GM12878 (cell line): ENCODE data around the gene ANKIB1.

Source experiments
- CREB1 ChIP-seq: IDR thresholded peaks from 2 replicates; pipeline ENCODE4 v1.6.1; 2012; ENCODE audit warnings: low read depth, mild to moderate bottlenecking, inconsistent platforms
- EGR1 ChIP-seq, 2 experiments: IDR thresholded peaks; 1 replicate in 1 of 2; 2 replicates in 1 of 2; pipeline ENCODE4 v1.6.1; 2011 to 2012; ENCODE audit warnings: low read depth in 2 of 2, low read length in 2 of 2, borderline replicate concordance in 1 of 2, mild to moderate bottlenecking in 1 of 2, moderate library complexity in 1 of 2
- FOS ChIP-seq: IDR thresholded peaks from 3 replicates; pipeline ENCODE4 v1.6.1; 2011; ENCODE audit warnings: borderline replicate concordance; ENCODE audit not compliant: insufficient read length; ENCODE audit errors: extremely low read depth
- MEF2B ChIP-seq: fragments of 450-650 bp; IDR thresholded peaks from 2 replicates; pipeline ENCODE4 v1.6.1; 2018; ENCODE audit warnings: mild to moderate bottlenecking, moderate library complexity; ENCODE audit not compliant: partially characterized antibody, poor library complexity, severe bottlenecking
- NFIC ChIP-seq: IDR thresholded peaks from 2 replicates; pipeline ENCODE4 v1.6.1; 2012; ENCODE audit warnings: low read depth, mild to moderate bottlenecking, inconsistent platforms, low read length, moderate library complexity
- POLR2A ChIP-seq: IDR thresholded peaks from 2 replicates; pipeline ENCODE4 v1.6.1; 2011; ENCODE audit warnings: low read depth, mild to moderate bottlenecking, low read length
- ZBED1 ChIP-seq: IDR thresholded peaks from 2 replicates; pipeline ENCODE4 v1.6.1; 2016; ENCODE audit warnings: borderline replicate concordance
- TF ChIP-seq, protein P1 (sequence below), 3 experiments: IDR thresholded peaks in 2 of 3; conservative IDR thresholded peaks in 1 of 3; 2 replicates each; pipeline ENCODE4 v1.5.1; 2011; ENCODE audit warnings: low read depth in 3 of 3, low read length in 3 of 3, mild to moderate bottlenecking in 3 of 3, control low read depth in 2 of 3, moderate library complexity in 2 of 3, inconsistent platforms in 1 of 3, mixed read lengths in 1 of 3; ENCODE audit not compliant: control insufficient read depth in 2 of 3, insufficient read depth in 1 of 3; ENCODE audit errors: extremely low read depth in 1 of 3
- TF ChIP-seq, protein P2 (sequence below): fragments of 450-650 bp; IDR thresholded peaks from 2 replicates; pipeline ENCODE4 v1.6.1; 2017; ENCODE audit warnings: mild to moderate bottlenecking, moderate library complexity
- TF ChIP-seq, protein P3 (sequence below): IDR thresholded peaks from 2 replicates; pipeline ENCODE4 v1.6.1; 2011; ENCODE audit warnings: low read depth, low read length, improper control_type of control experiment, borderline replicate concordance
- TF ChIP-seq, protein P4 (sequence below): IDR thresholded peaks from 2 replicates; pipeline ENCODE4 v1.6.1; 2012; ENCODE audit warnings: mild to moderate bottlenecking, low read depth, low read length

DNA sequence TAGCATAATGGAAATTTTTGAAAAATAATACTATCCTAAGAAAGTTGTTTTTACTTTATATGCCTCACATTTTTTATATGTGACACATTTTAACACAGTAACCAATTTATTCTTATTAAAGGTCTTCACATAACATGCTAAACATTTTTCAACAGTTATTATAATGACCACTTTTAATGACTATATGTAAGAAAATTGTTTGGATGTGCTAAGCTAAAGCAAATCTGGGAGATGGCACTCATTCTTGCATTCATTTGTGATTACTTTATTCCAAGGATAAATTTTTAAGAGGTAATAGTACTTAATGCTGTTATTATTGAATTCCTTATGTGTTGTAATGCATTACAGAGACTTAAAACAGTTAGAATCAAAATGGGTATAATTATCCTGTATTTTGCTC, 88.1 kb downstream of the ANKIB1 start:
- TF ChIP-seq EGR1 (IDR thresholded peaks at IDR 0.05; ENCODE audit: borderline replicate concordance in 1 of 2, low read depth in 2 of 2, low read length in 2 of 2) (no peak), CREB1 (no peak), POLR2A (no peak), NFIC (no peak), ZBED1 (no peak), MEF2B (no peak), FOS (no peak)
- TF ChIP-seq, protein P1, sequence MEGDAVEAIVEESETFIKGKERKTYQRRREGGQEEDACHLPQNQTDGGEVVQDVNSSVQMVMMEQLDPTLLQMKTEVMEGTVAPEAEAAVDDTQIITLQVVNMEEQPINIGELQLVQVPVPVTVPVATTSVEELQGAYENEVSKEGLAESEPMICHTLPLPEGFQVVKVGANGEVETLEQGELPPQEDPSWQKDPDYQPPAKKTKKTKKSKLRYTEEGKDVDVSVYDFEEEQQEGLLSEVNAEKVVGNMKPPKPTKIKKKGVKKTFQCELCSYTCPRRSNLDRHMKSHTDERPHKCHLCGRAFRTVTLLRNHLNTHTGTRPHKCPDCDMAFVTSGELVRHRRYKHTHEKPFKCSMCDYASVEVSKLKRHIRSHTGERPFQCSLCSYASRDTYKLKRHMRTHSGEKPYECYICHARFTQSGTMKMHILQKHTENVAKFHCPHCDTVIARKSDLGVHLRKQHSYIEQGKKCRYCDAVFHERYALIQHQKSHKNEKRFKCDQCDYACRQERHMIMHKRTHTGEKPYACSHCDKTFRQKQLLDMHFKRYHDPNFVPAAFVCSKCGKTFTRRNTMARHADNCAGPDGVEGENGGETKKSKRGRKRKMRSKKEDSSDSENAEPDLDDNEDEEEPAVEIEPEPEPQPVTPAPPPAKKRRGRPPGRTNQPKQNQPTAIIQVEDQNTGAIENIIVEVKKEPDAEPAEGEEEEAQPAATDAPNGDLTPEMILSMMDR (IDR thresholded peaks at IDR 0.05 in 2 of 3, conservative IDR thresholded peaks at IDR 0.05 in 1 of 3; ENCODE audit: control insufficient read depth in 2 of 3, extremely low read depth in 1 of 3, insufficient read depth in 1 of 3, low read depth in 3 of 3, low read length in 3 of 3), result no peak
- TF ChIP-seq, protein P2, sequence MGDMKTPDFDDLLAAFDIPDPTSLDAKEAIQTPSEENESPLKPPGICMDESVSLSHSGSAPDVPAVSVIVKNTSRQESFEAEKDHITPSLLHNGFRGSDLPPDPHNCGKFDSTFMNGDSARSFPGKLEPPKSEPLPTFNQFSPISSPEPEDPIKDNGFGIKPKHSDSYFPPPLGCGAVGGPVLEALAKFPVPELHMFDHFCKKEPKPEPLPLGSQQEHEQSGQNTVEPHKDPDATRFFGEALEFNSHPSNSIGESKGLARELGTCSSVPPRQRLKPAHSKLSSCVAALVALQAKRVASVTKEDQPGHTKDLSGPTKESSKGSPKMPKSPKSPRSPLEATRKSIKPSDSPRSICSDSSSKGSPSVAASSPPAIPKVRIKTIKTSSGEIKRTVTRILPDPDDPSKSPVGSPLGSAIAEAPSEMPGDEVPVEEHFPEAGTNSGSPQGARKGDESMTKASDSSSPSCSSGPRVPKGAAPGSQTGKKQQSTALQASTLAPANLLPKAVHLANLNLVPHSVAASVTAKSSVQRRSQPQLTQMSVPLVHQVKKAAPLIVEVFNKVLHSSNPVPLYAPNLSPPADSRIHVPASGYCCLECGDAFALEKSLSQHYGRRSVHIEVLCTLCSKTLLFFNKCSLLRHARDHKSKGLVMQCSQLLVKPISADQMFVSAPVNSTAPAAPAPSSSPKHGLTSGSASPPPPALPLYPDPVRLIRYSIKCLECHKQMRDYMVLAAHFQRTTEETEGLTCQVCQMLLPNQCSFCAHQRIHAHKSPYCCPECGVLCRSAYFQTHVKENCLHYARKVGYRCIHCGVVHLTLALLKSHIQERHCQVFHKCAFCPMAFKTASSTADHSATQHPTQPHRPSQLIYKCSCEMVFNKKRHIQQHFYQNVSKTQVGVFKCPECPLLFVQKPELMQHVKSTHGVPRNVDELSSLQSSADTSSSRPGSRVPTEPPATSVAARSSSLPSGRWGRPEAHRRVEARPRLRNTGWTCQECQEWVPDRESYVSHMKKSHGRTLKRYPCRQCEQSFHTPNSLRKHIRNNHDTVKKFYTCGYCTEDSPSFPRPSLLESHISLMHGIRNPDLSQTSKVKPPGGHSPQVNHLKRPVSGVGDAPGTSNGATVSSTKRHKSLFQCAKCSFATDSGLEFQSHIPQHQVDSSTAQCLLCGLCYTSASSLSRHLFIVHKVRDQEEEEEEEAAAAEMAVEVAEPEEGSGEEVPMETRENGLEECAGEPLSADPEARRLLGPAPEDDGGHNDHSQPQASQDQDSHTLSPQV, result no peak
- TF ChIP-seq, protein P3, sequence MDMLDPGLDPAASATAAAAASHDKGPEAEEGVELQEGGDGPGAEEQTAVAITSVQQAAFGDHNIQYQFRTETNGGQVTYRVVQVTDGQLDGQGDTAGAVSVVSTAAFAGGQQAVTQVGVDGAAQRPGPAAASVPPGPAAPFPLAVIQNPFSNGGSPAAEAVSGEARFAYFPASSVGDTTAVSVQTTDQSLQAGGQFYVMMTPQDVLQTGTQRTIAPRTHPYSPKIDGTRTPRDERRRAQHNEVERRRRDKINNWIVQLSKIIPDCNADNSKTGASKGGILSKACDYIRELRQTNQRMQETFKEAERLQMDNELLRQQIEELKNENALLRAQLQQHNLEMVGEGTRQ, result no peak
- TF ChIP-seq, protein P4, sequence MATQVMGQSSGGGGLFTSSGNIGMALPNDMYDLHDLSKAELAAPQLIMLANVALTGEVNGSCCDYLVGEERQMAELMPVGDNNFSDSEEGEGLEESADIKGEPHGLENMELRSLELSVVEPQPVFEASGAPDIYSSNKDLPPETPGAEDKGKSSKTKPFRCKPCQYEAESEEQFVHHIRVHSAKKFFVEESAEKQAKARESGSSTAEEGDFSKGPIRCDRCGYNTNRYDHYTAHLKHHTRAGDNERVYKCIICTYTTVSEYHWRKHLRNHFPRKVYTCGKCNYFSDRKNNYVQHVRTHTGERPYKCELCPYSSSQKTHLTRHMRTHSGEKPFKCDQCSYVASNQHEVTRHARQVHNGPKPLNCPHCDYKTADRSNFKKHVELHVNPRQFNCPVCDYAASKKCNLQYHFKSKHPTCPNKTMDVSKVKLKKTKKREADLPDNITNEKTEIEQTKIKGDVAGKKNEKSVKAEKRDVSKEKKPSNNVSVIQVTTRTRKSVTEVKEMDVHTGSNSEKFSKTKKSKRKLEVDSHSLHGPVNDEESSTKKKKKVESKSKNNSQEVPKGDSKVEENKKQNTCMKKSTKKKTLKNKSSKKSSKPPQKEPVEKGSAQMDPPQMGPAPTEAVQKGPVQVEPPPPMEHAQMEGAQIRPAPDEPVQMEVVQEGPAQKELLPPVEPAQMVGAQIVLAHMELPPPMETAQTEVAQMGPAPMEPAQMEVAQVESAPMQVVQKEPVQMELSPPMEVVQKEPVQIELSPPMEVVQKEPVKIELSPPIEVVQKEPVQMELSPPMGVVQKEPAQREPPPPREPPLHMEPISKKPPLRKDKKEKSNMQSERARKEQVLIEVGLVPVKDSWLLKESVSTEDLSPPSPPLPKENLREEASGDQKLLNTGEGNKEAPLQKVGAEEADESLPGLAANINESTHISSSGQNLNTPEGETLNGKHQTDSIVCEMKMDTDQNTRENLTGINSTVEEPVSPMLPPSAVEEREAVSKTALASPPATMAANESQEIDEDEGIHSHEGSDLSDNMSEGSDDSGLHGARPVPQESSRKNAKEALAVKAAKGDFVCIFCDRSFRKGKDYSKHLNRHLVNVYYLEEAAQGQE, result no peak
